GM18858 (cell line): ENCODE data around the gene CDKAL1.
"Not testable (repeated sequence)": the region's sequence is repeated elsewhere in the genome, so short reads cannot be mapped to it uniquely, and the experiment has no call there.

Source experiments
- ATAC-seq: cut with Tn5 transposase; IDR thresholded peaks from one replicate; pipeline ENCODE4 v1.9.1; 2021; ENCODE audit not compliant: unreplicated experiment

CDKAL1 gene

GRCh38 chr6:20827798-20828197, 293.5 kb downstream of the CDKAL1 start:
- ATAC-seq, result no peak

DNA sequence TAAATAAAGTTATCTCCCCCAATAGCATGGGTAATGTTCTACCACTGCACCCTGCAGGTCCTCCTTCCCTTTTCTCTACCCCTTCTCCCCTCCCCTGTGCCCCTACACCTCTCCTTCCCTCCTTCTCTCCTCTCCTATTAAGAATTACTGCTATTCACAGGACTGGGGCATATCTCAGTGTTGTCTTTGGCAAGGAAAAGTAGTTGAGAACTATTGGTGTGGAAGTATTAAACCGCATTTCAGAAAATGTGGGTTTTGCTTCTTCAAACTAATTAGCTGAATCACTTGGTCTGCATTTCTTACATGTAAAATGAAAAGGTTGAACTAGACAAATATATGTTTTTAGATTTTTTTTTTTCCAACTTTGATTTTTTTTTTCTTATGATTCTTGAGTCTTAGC, 296.3 kb downstream of the CDKAL1 start:
- ATAC-seq, result no peak

- not testable (repeated sequence) for ATAC-seq
Measured at GRCh38 chr6:20831251-20831650, 297.0 kb downstream of the CDKAL1 start.

- no peak for ATAC-seq
Measured at GRCh38 chr6:20833881-20834515, 299.7 kb downstream of the CDKAL1 start.

- ATAC-seq, result no peak
Measured at GRCh38 chr6:20835315-20836010, 301.2 kb downstream of the CDKAL1 start.

DNA sequence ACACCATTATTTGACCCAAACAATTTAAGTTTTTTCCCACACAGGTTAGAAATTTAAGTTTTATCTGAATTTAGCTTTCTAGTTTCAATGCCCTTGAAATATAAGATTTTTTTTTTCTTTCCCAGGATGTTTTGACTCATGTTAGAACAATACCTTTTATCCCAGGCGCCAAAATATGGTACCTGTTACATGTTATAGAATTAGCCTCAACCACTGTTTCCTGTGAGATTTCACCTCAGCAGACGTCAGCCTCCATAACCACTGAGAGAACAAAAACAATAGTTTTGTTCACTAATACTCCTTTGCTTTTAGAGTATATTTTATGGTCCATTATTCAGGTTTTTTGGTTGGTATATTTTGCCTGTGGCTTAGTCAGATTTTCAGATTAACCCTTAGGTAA, 302.9 kb downstream of the CDKAL1 start:
- no peak for ATAC-seq

GRCh38 chr6:20838113-20838512, 303.9 kb downstream of the CDKAL1 start:
- ATAC-seq, result no peak

GRCh38 chr6:20839630-20840029, 305.4 kb downstream of the CDKAL1 start:
- no peak for ATAC-seq

- no peak for ATAC-seq
Measured at GRCh38 chr6:20840675-20841074, 306.4 kb downstream of the CDKAL1 start.

- ATAC-seq, result no peak
Measured at GRCh38 chr6:20841806-20842205, 307.5 kb downstream of the CDKAL1 start.

DNA sequence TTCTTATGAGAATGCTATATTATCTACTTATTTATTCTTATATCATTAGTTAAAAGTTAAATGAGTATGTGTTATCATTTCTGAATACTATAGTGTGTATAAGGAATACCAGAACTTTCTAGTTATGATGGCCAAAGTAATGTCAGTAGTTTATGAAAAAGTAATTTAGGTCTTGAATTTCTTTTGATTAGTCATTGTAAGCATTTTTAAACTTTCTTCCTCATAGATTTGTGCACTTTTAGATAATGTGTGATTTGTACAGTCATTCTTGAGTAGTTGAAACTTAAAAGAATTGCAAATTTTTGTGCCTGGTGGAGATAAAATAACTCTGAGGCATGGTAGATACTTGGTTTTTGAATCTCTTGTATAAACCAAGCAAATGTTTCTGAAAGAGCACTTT, 311.3 kb downstream of the CDKAL1 start:
- no peak for ATAC-seq

- peak; percentile 52 for ATAC-seq
Measured at GRCh38 chr6:20846602-20847028, 312.4 kb downstream of the CDKAL1 start.

GRCh38 chr6:20847904-20848303, 313.6 kb downstream of the CDKAL1 start:
- no peak for ATAC-seq

GRCh38 chr6:20850686-20851416, 316.6 kb downstream of the CDKAL1 start:
- no peak for ATAC-seq

GRCh38 chr6:20851795-20852194, 317.5 kb downstream of the CDKAL1 start:
- no peak for ATAC-seq

DNA sequence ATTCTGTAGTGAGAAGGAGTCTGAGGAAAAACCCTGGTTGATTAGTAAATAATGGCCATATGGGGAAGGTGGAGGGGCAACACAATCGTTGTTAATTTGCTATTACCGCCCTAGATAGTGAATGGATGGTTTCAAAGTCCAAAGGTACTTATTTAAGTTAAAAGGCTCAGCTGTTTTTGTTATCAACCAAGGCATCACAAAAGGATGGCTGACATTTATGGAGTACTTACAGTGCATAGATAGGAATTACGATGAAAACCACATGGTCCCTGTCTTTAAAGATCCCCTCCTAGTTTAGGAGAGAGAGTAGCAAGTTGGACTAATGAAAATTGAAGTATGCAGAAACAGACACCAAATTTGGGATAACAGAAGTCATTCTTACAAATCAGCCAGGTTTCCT, 319.6 kb downstream of the CDKAL1 start:
- ATAC-seq, result no peak

- no peak for ATAC-seq
Measured at GRCh38 chr6:20856681-20857288, 322.5 kb downstream of the CDKAL1 start.

- no peak for ATAC-seq
Measured at GRCh38 chr6:20861481-20861880, 327.2 kb downstream of the CDKAL1 start.

- no peak for ATAC-seq
Measured at GRCh38 chr6:20866036-20866435, 331.8 kb downstream of the CDKAL1 start.

GRCh38 chr6:20866935-20867703, 332.9 kb downstream of the CDKAL1 start:
- ATAC-seq, result no peak
